ENCODE data around the gene PRKAR1A.

The PRKAR1A gene

DNA sequence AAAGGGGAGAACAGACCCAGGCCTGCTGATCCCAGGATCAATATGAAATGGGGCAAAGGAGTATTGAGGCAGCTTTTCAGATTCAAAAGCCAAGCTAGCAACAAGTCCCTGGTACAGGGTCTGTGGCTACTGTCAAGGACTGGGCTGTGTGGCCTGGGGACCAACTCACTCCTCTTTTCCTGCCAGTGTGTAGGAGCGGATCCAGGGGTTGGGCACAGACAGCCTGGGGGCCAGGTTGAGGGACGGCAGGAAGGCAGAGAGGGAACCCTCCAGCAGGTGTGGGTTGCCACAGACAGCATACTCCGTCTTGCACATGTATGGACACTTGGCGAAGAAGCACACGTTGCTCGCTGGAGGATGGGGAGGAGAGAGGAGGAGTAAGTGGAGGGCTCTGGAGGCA is 29.6 kb downstream of the PRKAR1A start:
- DNase-seq (ENCODE audit: low read depth), result no peak
- H3K4me3 ChIP-seq (ENCODE audit: low read length), result no peak overlapping the region
- TF ChIP-seq, protein P1, sequence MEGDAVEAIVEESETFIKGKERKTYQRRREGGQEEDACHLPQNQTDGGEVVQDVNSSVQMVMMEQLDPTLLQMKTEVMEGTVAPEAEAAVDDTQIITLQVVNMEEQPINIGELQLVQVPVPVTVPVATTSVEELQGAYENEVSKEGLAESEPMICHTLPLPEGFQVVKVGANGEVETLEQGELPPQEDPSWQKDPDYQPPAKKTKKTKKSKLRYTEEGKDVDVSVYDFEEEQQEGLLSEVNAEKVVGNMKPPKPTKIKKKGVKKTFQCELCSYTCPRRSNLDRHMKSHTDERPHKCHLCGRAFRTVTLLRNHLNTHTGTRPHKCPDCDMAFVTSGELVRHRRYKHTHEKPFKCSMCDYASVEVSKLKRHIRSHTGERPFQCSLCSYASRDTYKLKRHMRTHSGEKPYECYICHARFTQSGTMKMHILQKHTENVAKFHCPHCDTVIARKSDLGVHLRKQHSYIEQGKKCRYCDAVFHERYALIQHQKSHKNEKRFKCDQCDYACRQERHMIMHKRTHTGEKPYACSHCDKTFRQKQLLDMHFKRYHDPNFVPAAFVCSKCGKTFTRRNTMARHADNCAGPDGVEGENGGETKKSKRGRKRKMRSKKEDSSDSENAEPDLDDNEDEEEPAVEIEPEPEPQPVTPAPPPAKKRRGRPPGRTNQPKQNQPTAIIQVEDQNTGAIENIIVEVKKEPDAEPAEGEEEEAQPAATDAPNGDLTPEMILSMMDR (conservative IDR thresholded peaks at IDR 0.05; ENCODE audit: low read length), result no peak

DNA sequence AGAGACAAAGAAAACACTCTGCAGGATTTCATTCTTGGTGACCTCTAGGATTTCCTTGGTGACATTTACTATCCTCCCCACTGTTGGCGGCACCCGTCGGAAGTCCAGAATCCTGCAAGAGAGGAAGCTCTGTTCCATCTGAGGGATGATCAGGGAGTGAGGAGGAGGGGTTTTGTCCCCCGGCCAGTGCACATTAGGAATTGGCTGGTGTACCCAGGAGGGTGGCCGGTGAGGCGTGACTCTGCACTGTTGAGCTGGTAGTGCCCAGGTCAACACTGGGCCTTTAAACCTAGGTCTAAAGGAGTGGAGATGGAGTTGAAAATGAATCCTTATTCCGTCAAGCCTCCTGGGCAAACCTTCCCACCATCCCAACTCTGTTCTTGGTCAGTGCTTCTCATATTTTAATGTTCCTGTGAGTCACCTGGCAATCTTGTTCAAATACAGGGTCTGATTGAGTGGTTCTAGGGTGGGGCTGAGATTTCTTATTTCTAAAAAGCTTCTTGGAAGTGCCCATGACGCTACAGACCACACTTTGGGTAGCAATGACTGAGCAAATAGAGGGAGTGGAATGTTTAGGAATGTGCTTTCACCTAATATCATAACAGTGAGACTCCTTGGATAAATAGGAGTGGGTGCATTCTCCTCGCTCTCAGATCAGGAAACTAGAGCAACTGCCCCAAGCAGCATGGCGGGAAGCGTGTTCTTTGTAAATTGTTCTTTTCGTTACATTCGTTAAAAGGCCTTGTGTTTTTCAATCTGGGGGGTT is 30.7 kb downstream of the PRKAR1A start:
- TF ChIP-seq, protein P1 (conservative IDR thresholded peaks at IDR 0.05; ENCODE audit: low read length), result no peak
- H3K4me3 ChIP-seq (ENCODE audit: low read length), result no peak overlapping the region
- DNase-seq (ENCODE audit: low read depth), result no peak

DNA sequence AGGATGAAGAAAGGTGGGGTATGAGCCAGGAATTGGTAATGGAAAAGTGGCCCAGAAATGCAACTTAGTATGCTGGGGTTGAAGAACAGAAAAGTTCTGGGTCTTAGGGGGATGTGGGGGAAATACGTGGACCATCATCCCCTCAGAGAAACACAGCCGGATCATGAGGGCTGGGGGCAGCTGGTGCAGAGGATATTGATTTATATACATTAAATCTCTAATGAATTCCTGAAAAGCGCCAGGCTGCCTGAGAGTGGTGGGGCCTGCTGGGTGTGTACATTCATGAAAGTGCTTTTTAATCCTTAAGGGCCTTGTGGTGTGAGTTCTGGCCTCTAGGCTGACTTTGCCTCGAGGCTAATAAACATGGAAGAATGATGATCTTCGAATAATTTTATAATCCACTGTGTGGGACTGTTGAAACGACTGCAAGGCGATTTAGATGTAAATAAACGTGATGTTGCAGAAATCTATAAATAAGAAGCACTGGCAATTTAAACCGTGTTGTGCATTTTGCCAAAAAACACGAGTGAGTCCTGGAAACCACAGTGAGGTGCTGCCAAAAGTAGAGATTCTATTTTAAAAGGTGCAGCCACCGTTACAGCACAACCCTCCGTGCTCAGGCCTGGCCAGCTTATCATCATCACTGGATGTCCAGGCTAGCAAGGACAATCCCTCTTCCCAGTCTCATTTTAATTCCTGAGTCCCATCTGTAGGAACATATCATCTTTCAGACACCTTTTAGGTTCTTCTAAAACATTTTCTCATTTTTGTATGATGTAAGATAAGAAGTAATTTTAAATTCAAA is 32.1 kb downstream of the PRKAR1A start:
- TF ChIP-seq, protein P1 (conservative IDR thresholded peaks at IDR 0.05; ENCODE audit: low read length), result no peak
- DNase-seq (ENCODE audit: low read depth), result no peak

DNA sequence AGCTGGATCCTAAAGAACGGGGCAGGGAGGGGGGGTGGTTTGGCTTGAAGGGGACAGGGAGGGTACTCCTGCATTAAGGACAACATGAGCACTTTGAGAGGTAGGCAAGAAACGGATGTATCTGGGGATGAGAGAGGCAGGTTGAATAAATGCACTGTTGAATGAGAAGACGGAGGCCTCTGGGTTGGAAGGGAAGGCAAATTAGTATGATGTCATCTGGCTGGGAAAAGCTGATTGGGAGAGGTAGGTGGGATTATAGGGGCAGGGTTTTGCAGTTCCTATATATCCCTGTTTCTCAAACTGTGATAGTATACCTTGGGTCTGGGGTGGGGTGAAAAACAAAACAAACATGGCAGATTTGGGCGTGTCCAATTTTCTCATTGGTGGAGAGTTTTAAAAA is 44.3 kb downstream of the PRKAR1A start:
- no peak for DNase-seq (ENCODE audit: low read depth)
- TF ChIP-seq, protein P1 (conservative IDR thresholded peaks at IDR 0.05; ENCODE audit: low read length), result no peak
- no peak overlapping the region for H3K4me3 ChIP-seq (ENCODE audit: low read length)

More for the DNA sequence above, 32.1 kb downstream of the PRKAR1A start:
- H3K4me3 ChIP-seq (ENCODE audit: low read length), result no peak overlapping the region

DNA sequence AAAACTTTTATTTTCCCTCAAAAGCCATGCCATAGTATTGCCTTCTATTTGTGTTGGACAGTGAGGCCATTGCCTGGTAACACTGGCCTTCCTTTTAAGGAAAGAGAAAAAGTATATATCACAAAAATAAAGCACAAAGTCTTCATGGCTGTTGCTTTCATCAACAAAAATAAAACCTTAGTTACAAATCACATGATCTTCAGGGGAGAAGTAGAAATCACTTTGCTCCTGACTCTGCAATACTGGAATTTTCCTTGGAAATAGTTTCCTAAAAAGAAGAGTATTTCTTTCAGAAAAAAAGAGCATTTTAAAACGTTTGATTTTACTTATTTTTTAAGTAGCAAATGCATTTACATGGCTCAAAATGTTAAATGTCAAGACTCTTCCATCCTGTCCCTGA is 47.1 kb downstream of the PRKAR1A start:
- TF ChIP-seq, protein P1 (conservative IDR thresholded peaks at IDR 0.05; ENCODE audit: low read length), result no peak
- DNase-seq (ENCODE audit: low read depth), result no peak
- no peak overlapping the region for H3K4me3 ChIP-seq (ENCODE audit: low read length)

DNA sequence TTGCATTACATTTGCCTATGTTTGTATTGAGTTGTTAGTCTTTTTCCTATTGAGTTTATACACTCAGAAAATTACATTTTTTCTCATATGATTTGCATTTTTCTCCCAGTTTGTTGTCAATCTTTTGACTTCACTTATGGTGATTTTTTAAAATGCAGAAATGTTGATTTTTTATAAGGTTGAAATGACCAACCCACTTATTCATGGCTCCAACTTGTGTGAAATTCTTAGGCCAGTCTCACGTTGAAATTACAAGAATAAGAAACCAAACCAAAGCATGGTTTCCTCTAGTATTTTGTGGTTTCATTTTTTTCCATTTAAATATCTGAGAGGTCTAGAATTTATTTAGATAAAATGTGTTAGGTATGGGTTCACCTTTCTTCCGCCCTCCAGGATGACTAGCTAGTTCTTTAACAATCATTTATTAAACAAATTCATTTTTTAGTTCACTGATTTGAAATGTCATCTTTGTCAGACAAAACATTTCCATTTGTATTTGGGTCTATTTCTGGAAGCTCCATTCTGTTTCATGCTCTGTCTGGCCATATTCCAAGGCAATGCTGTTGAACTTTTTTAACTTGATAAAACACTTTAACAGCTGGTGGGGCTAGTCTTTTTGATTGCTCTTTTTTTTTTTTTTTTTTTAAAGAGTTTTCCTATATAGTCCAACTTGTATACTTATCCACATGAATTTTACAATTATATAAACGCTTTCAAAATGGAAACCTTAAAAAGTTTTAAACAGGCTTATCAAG is 48.9 kb downstream of the PRKAR1A start:
- DNase-seq (ENCODE audit: low read depth), result no peak
- H3K4me3 ChIP-seq (ENCODE audit: low read length), result no peak overlapping the region
- TF ChIP-seq, protein P1 (conservative IDR thresholded peaks at IDR 0.05; ENCODE audit: low read length), result no peak
